Stomach (tissue), 4 donors: ENCODE data around the gene NUCKS1.

Experiments used
- CTCF ChIP-seq, 7 experiments: fragments of 450-650 bp in 4 of 7; fragments of 200-600 bp in 3 of 7; sonication (generic) in 3 of 7; IDR thresholded peaks; one replicate each; pipeline ENCODE4 v1.5.1; 2016 to 2019; ENCODE audit warnings: antibody characterized with exemption in 7 of 7, control low read depth in 2 of 7, mild to moderate bottlenecking in 1 of 7
- POLR2A ChIP-seq, 4 donors: fragments of 450-650 bp; IDR thresholded peaks; one replicate each; pipeline ENCODE4 v1.6.1; 2016; ENCODE audit warnings: antibody characterized with exemption in 4 of 4, control low read depth in 2 of 4, mild to moderate bottlenecking in 1 of 4, moderate library complexity in 1 of 4

- TF ChIP-seq CTCF (IDR thresholded peaks at IDR 0.05) (no peak), POLR2A (IDR thresholded peaks at IDR 0.05) (no peak)
Measured at GRCh38 chr1:205710201-205711062, 39.5 kb downstream of the NUCKS1 start.
